Activated B cell treated with CpG ODN at 0.5 μM for 24 hours (primary cell): ENCODE measurements around the gene ADARB1. TPM values are rescaled to one million over a fixed set of nuclear protein-coding genes. Genes with fewer than 3 reads are reported as not detected.

Source experiments
- ATAC-seq: fragments of 200-7000 bp; cut with Tn5 transposase; one replicate; pipeline ENCODE4 v1.10.0; 2021; ENCODE audit warnings: low read depth, mild to moderate bottlenecking, moderate library complexity
- CTCF ChIA-PET: fragments of 350-600 bp; sonication (Branson Sonifier 250); formaldehyde crosslinking; loops from one replicate; lab custom pipeline; 2021; ENCODE audit warnings: antibody characterized with exemption; lab: Charles Lee
- POLR2A ChIA-PET: fragments of 350-600 bp; sonication (Branson Sonifier 250); formaldehyde crosslinking; loops from one replicate; lab custom pipeline; 2021; ENCODE audit warnings: antibody characterized with exemption; lab: Charles Lee
- DNase-seq: peaks from one replicate; pipeline ENCODE4 v3.0.0; 2022
- H3K27ac Mint-ChIP-seq: one replicate; pipeline ENCODE4 v1.8.0; 2020; ENCODE audit warnings: mixed read lengths
- H3K27me3 Mint-ChIP-seq: one replicate; pipeline ENCODE4 v1.8.0; 2021; ENCODE audit warnings: mixed read lengths
- H3K36me3 Mint-ChIP-seq: one replicate; pipeline ENCODE4 v1.8.0; 2021; ENCODE audit warnings: low read depth, mixed read lengths
- H3K4me1 Mint-ChIP-seq: one replicate; pipeline ENCODE4 v1.8.0; 2021; ENCODE audit warnings: mixed read lengths
- H3K4me3 Mint-ChIP-seq: one replicate; pipeline ENCODE4 v1.8.0; 2020; ENCODE audit warnings: mild to moderate bottlenecking, mixed read lengths
- H3K9me3 Mint-ChIP-seq: one replicate; pipeline ENCODE4 v1.8.0; 2020; ENCODE audit warnings: mixed read lengths
- intact Hi-C: fragments of 100-400 bp; cut with micrococcal nuclease; formaldehyde crosslinking; loops from one replicate; pipeline ENCODE4 v1.15.1; 2024
- total RNA-seq: library from RNA; stranded (reverse); gene quantifications from 2 replicates; pipeline ENCODE4 v1.2.3, GENCODE V29; 2022
- TF ChIP-seq, protein P1 (sequence below): fragments of 200-600 bp; IDR thresholded peaks from one replicate; pipeline ENCODE4 v1.8.0; 2022; ENCODE audit warnings: antibody characterized with exemption, mild to moderate bottlenecking

The ADARB1 gene
- total RNA-seq, 1 donor from 2014 or later: 22.6 TPM

DNA sequence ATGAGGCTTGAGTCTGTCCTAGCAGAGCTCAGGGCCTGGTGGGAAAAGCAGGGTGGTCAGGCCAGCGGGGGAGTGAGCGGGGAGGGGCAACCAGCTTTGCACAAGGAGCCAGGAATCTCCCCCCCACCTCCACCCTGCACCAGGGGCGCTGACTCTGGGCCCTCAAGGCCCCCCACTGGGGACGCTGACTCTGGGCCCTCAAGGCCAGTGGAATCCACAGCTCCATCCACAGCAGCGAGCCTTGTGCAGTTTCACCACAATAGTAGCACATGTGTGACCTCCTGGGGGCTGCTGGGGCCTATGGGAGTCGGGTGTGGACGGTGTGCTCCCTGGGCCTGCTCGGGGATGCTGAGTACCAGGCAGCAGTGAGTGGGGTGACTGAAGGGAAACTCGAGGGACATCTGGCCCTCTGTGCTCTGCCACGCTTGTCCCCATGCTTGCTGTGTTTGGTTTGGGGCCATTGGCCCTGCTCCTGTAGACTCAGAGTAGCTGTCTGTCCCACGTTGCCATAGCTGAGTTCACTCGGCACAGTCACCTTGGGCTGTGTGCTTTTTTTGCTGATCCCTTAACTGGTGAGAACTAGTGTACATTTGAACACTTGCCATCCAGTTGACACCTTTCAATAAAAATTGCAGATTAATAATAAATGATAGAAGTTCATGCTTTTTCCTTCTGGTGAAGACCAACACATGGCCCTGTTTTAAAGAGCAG is 89.2 kb downstream of the ADARB1 start:
- no peak for ATAC-seq
- ChIA-PET CTCF (no interaction called here), POLR2A (no interaction called here)
- DNase-seq: no peak
- H3K4me1 Mint-ChIP-seq: peaks cover 21% of the 10 kb centered on the region
- TF ChIP-seq, protein P1, sequence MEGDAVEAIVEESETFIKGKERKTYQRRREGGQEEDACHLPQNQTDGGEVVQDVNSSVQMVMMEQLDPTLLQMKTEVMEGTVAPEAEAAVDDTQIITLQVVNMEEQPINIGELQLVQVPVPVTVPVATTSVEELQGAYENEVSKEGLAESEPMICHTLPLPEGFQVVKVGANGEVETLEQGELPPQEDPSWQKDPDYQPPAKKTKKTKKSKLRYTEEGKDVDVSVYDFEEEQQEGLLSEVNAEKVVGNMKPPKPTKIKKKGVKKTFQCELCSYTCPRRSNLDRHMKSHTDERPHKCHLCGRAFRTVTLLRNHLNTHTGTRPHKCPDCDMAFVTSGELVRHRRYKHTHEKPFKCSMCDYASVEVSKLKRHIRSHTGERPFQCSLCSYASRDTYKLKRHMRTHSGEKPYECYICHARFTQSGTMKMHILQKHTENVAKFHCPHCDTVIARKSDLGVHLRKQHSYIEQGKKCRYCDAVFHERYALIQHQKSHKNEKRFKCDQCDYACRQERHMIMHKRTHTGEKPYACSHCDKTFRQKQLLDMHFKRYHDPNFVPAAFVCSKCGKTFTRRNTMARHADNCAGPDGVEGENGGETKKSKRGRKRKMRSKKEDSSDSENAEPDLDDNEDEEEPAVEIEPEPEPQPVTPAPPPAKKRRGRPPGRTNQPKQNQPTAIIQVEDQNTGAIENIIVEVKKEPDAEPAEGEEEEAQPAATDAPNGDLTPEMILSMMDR: no peak
- no peak overlapping the region for H3K4me3 Mint-ChIP-seq
- intact Hi-C loops: no loop called here
- H3K27me3 Mint-ChIP-seq: no peaks in the 10 kb centered on the region
- peaks cover 24% of the 10 kb centered on the region for H3K36me3 Mint-ChIP-seq
- H3K9me3 Mint-ChIP-seq: peaks cover 4% of the 10 kb centered on the region
- H3K27ac Mint-ChIP-seq: no peak overlapping the region

DNA sequence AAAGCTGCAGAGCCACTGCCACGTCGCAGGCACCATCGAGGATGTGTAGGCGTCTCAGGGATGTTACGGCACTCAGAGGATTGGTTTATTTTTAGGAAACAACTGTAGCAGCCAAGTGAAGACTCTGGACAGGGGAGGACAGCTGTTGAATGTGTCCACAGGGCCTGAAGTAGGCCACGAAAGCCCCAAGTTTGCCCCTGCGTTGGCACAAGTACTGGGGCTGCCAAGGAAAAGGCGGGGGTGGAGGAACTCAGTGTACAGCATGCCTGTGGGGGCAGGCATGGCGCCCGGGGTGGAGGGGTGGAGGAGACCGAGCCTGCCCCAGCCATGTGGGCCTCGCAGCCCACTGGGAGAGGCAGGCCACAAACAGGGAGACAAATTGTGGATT is 89.7 kb downstream of the ADARB1 start:
- TF ChIP-seq, protein P1: no peak
- no peak for ATAC-seq
- Mint-ChIP-seq H3K4me1 (peaks cover 16% of the 10 kb centered on the region), H3K27ac (no peak overlapping the region), H3K4me3 (no peak overlapping the region), H3K27me3 (no peaks in the 10 kb centered on the region), H3K9me3 (peaks cover 2% of the 10 kb centered on the region), H3K36me3 (peaks cover 18% of the 10 kb centered on the region)
- DNase-seq: no peak
- ChIA-PET CTCF (no interaction called here), POLR2A (no interaction called here)
- intact Hi-C loops: no loop called here

DNA sequence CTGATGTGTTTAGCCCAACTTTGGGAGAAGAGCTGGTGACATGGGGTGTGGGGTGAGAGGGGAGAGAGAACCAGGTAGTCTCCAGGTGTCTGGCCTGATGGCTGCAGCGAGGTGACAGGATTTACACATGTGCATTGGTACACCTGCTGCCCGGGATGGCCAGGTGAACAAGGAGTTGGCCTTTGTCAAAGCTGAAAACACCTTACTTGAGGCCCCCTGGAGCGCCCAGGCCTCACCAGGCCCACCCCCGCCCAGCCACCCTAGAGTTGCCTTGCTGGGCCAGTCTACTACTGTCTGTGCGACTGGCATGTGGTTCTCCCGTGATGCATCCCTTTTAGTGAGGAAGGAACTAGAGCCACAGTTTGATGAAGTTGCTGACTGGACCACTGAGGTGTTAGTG is 90.5 kb downstream of the ADARB1 start:
- intact Hi-C loops: no loop called here
- CTCF ChIA-PET: no interaction called here
- no peak for ATAC-seq
- Mint-ChIP-seq H3K9me3 (no peaks in the 10 kb centered on the region), H3K27ac (no peak overlapping the region), H3K4me3 (no peak overlapping the region), H3K4me1 (peaks cover 15% of the 10 kb centered on the region), H3K27me3 (no peaks in the 10 kb centered on the region), H3K36me3 (peaks cover 18% of the 10 kb centered on the region)
- TF ChIP-seq, protein P1: no peak
- POLR2A ChIA-PET: no interaction called here
- no peak for DNase-seq

DNA sequence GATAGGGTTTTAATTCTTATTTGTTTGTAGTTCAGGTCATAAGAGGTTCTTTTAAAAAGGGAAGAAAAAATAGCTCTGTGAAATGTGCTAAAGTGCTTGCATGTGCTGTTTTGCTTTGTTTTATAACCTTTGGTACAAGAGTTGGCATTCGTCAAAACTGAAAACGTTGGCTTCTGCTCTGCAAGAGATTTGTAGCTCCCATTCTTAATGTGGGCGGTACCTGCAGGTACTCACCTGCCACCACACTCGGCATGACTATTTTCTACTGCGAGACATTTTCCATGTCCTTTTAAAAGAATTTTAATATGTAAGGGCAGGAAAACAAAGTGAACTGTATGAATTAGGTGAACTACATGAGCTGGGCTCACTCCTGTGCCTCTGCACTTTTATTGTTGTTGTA is 92.6 kb downstream of the ADARB1 start:
- no peak overlapping the region for H3K27ac Mint-ChIP-seq

DNA sequence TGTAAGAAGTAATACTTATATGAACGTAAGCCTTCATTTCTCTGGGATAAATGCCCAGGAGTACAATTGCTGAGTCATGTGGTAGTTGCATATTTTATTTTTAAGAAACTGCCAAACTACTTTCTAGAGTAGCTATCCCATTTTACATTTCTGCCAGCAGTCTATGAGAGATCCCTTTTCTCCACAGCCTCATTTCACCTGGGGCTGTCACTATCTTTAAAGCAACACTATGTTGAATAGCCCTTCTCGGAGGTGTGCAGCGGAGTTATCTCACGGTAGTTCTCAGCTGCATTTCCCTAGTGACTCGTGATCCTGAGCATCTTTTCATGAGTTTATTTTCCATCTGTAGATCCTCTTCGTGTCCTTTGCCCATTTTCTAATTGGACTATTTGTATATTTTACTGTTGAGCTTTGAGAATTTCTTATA is 93.4 kb downstream of the ADARB1 start:
- TF ChIP-seq, protein P1: no peak

More for the DNA sequence above, 92.6 kb downstream of the ADARB1 start:
- Mint-ChIP-seq H3K4me1 (peaks cover 6% of the 10 kb centered on the region), H3K27me3 (no peaks in the 10 kb centered on the region), H3K4me3 (no peak overlapping the region), H3K36me3 (peaks cover 22% of the 10 kb centered on the region), H3K9me3 (no peaks in the 10 kb centered on the region)
- ChIA-PET POLR2A (no interaction called here), CTCF (interaction anchor here (1.6 kb wide), 1 partner anchor 29 kb away, joined by 8 read pairs; no protein-coding TSS in a partner anchor)
- intact Hi-C loops: no loop called here
- ATAC-seq: no peak
- DNase-seq: no peak
- TF ChIP-seq, protein P1: no peak

More for the DNA sequence above, 93.4 kb downstream of the ADARB1 start:
- no peaks in the 10 kb centered on the region for H3K27me3 Mint-ChIP-seq
- H3K4me1 Mint-ChIP-seq: peaks cover 6% of the 10 kb centered on the region
- DNase-seq: no peak
- intact Hi-C loops: no loop called here
- CTCF ChIA-PET: interaction anchor here (0.6 to 1.0 kb wide), 2 partner anchors 31 to 71 kb away, joined by 3 read pairs; no protein-coding TSS in a partner anchor
- H3K27ac Mint-ChIP-seq: no peak overlapping the region
- no peaks in the 10 kb centered on the region for H3K9me3 Mint-ChIP-seq
- POLR2A ChIA-PET: no interaction called here
- peaks cover 28% of the 10 kb centered on the region for H3K36me3 Mint-ChIP-seq
- H3K4me3 Mint-ChIP-seq: no peak overlapping the region
- no peak for ATAC-seq
